ENCODE data around the gene PCDHGC4. TPM values are rescaled to one million over a fixed set of nuclear protein-coding genes. Genes with fewer than 3 reads are reported as not detected.

The PCDHGC4 gene
- 0.19 TPM for polyA plus RNA-seq (2013, experiment 1 of 2)
- polyA plus RNA-seq (2013, experiment 2 of 2), result 0.15 TPM

DNA sequence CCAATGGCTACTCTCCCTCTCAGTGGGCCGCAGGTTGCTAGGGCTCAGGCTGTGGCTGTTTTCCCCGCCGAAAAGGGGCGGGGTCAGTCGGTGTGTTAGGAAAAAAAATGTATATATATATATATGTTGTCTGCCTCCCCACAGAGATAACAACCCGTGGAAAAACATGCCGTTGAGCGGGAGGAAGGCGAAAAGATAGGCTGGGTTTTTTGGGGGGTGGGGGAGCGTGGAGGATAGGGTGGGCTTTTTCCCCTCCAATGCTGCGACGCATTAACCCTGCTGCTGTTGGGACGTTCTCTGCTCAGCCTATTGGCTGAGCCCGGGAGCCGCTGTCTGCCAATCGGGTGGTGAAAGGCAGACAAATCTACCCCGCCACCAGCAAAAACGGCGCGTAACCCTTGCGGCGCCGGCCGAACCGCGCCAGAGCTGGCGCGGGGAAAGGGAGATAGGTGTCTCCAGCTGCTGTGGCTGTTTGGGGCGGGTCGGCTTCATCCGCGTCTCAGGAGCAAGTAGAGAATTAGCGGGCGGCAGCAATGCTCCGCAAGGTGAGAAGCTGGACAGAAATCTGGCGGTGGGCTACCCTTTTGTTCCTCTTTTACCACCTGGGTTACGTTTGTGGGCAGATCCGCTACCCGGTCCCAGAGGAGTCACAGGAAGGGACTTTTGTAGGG, at the start of gene PCDHGC4:
TSS of gene PCDHGC4 (plus strand) at position 390 of the 671 bp plus-strand sequence. CDS start at position 534, 144 bp downstream.
- peaks cover 35% of the 10 kb centered on the region for H3K79me1 ChIP-seq (replicated peaks; ENCODE audit: low read length, poor library complexity, severe bottlenecking)
- 18% methylated on average over 32 of the region's 39 CpGs for WGBS
- peak within 1 kb of the TSS; percentile 10 for H3K27ac ChIP-seq (ENCODE audit: low read length, poor library complexity, severe bottlenecking)
- no peak within 1 kb of the TSS for H2BK120ac ChIP-seq (ENCODE audit: low read depth, low read length)
- no peak within 1 kb of the TSS for H2BK5ac ChIP-seq (ENCODE audit: low read depth, low read length, poor library complexity, severe bottlenecking)
- H2AK5ac ChIP-seq (ENCODE audit: low read length, severe bottlenecking), result no peak within 1 kb of the TSS
- H3K4ac ChIP-seq (ENCODE audit: low read depth in 1 of 2, low read length in 2 of 2), result no peak within 1 kb of the TSS
- no peak within 1 kb of the TSS for H3K23ac ChIP-seq (ENCODE audit: low read length in 2 of 2)
- peak within 1 kb of the TSS; percentile 34 for H3K9ac ChIP-seq (ENCODE audit: low read length)
- no peak within 1 kb of the TSS for H4K91ac ChIP-seq (ENCODE audit: low read length)
- H2BK15ac ChIP-seq (ENCODE audit: low read depth, poor library complexity, severe bottlenecking), result peak within 1 kb of the TSS; percentile 35
- peak within 1 kb of the TSS; percentile 23 for H4K8ac ChIP-seq (ENCODE audit: low read length)
- no peaks in the 10 kb centered on the region for H3K27me3 ChIP-seq (ENCODE audit: control insufficient read depth in 1 of 2, insufficient read depth in 1 of 2, low read length in 2 of 2)
- peaks cover 35 to 47% of the 10 kb centered on the region in 2 experiments for H3K36me3 ChIP-seq (ENCODE audit: control insufficient read depth in 1 of 2, insufficient read depth in 2 of 2, low read depth in 1 of 2, low read length in 2 of 2)
- no peak within 1 kb of the TSS for H2AFZ ChIP-seq (ENCODE audit: low read depth, low read length)
- H3K4me3 ChIP-seq (ENCODE audit: insufficient read depth in 1 of 2, low read depth in 1 of 2, low read length in 2 of 2), result peak within 1 kb of the TSS; percentile 41 to 58
- no peak within 1 kb of the TSS for H3K18ac ChIP-seq (ENCODE audit: low read depth in 1 of 2, low read length in 2 of 2)
- H3K4me1 ChIP-seq (ENCODE audit: control insufficient read depth, insufficient read depth, low read depth, low read length), result peaks cover 24% of the 10 kb centered on the region
- no peaks in the 10 kb centered on the region for H3K9me3 ChIP-seq (ENCODE audit: control insufficient read depth, low read length)
- no peak within 1 kb of the TSS for H3K14ac ChIP-seq (ENCODE audit: low read length in 2 of 2)
- H2BK12ac ChIP-seq (ENCODE audit: low read length in 2 of 2), result no peak within 1 kb of the TSS
- H3K4me2 ChIP-seq (ENCODE audit: low read length, poor library complexity, severe bottlenecking), result peak within 1 kb of the TSS; percentile 71
- peak; percentile 64 for DNase-seq

DNA sequence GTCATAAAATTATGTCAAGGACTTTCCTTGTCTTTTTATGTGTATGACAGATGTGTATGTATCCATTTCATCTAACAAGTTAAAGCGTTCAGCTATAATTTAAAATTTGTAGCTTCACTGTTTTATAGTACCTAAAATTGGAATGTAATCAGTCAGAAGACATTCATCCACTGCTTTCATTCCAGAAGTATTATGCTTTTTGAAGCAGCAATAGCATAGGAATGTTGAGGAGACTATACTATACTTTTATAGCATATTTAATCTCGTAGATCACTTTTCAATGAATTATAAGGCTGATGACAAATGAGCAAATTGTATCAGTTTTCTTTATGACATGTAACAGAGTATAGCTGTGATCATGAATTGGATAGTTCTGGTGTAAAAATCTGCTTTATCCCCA, 47.6 kb upstream of the PCDHGC4 start:
- Histone ChIP-seq H2AFZ (ENCODE audit: low read depth, low read length) (no peak overlapping the region), H2BK120ac (ENCODE audit: low read depth, low read length) (no peak overlapping the region), H3K79me1 (replicated peaks; ENCODE audit: low read length, poor library complexity, severe bottlenecking) (peaks cover 17% of the 10 kb centered on the region), H3K9me3 (ENCODE audit: control insufficient read depth, low read length) (peaks cover 8% of the 10 kb centered on the region), H2BK5ac (ENCODE audit: low read depth, low read length, poor library complexity, severe bottlenecking) (no peak overlapping the region), H3K14ac (ENCODE audit: low read length in 2 of 2) (no peak overlapping the region), H3K4ac (ENCODE audit: low read depth in 1 of 2, low read length in 2 of 2) (no peak overlapping the region), H3K4me2 (ENCODE audit: low read length, poor library complexity, severe bottlenecking) (no peak overlapping the region), H3K27ac (ENCODE audit: low read length, poor library complexity, severe bottlenecking) (no peak overlapping the region), H3K27me3 (ENCODE audit: control insufficient read depth in 1 of 2, insufficient read depth in 1 of 2, low read length in 2 of 2) (no peaks in the 10 kb centered on the region), H4K8ac (ENCODE audit: low read length) (no peak overlapping the region), H2AK5ac (ENCODE audit: low read length, severe bottlenecking) (no peak overlapping the region), H3K9ac (ENCODE audit: low read length) (no peak overlapping the region), H3K23ac (ENCODE audit: low read length in 2 of 2) (no peak overlapping the region), H3K36me3 (ENCODE audit: control insufficient read depth in 1 of 2, insufficient read depth in 2 of 2, low read depth in 1 of 2, low read length in 2 of 2) (peaks cover 7 to 12% of the 10 kb centered on the region in 2 experiments), H2BK15ac (ENCODE audit: low read depth, poor library complexity, severe bottlenecking) (no peak overlapping the region), H3K4me3 (ENCODE audit: insufficient read depth in 1 of 2, low read depth in 1 of 2, low read length in 2 of 2) (no peak overlapping the region), H4K91ac (ENCODE audit: low read length) (no peak overlapping the region), H3K18ac (ENCODE audit: low read depth in 1 of 2, low read length in 2 of 2) (no peak overlapping the region), H3K4me1 (ENCODE audit: control insufficient read depth, insufficient read depth, low read depth, low read length) (peaks cover 5% of the 10 kb centered on the region), H2BK12ac (ENCODE audit: low read length in 2 of 2) (no peak overlapping the region)
- no peak for DNase-seq
- WGBS, result no CpG with 5 or more reads among the region's 2 CpGs

DNA sequence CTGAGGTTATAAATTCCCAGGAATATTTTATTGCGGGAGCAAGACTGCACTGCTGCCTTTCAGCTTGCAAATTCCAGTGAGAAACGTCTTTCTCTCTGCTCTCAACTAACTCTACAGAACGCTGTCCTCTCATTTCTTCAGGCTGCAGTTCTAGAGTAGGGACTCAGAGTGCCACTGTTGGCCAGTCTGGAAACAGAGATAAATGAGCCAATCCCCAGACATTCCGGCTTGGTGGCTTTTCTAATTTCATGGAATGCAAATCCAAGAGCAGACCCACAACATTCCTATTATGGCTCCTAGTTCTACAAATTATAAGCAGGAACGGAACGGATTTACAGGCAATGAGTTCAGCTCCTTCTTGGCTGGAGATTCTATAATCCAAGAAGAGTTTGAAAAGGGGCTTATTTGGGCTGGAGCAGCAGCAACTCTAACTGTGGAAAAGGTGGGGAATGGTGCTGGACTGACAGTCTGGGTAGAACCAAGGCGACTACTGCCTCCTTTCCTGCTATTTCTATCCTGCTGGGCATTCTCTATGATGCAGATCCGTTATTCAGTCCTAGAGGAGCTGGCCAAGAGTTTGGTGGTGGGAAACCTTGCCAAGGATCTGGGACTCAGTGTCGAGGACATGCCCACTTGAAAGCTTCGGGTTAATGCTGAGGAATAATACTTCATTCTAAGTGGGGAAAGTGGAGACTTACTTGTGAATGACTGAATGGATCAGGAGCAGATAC, 45.3 kb upstream of the PCDHGC4 start:
- Histone ChIP-seq H2AFZ (ENCODE audit: low read depth, low read length) (no peak overlapping the region), H3K9me3 (ENCODE audit: control insufficient read depth, low read length) (peaks cover 8% of the 10 kb centered on the region), H3K27me3 (ENCODE audit: control insufficient read depth in 1 of 2, insufficient read depth in 1 of 2, low read length in 2 of 2) (no peaks in the 10 kb centered on the region), H3K36me3 (ENCODE audit: control insufficient read depth in 1 of 2, insufficient read depth in 2 of 2, low read depth in 1 of 2, low read length in 2 of 2) (peaks cover 7 to 9% of the 10 kb centered on the region in 2 experiments), H2BK12ac (ENCODE audit: low read length in 2 of 2) (no peak overlapping the region), H3K4me3 (ENCODE audit: insufficient read depth in 1 of 2, low read depth in 1 of 2, low read length in 2 of 2) (no peak overlapping the region), H3K23ac (ENCODE audit: low read length in 2 of 2) (no peak overlapping the region), H2BK15ac (ENCODE audit: low read depth, poor library complexity, severe bottlenecking) (no peak overlapping the region), H3K4ac (ENCODE audit: low read depth in 1 of 2, low read length in 2 of 2) (no peak overlapping the region), H3K4me2 (ENCODE audit: low read length, poor library complexity, severe bottlenecking) (no peak overlapping the region), H4K8ac (ENCODE audit: low read length) (no peak overlapping the region), H3K79me1 (replicated peaks; ENCODE audit: low read length, poor library complexity, severe bottlenecking) (peaks cover 22% of the 10 kb centered on the region), H2AK5ac (ENCODE audit: low read length, severe bottlenecking) (no peak overlapping the region), H3K9ac (ENCODE audit: low read length) (no peak overlapping the region), H3K18ac (ENCODE audit: low read depth in 1 of 2, low read length in 2 of 2) (no peak overlapping the region), H3K27ac (ENCODE audit: low read length, poor library complexity, severe bottlenecking) (peak overlapping the region; percentile 24), H3K14ac (ENCODE audit: low read length in 2 of 2) (no peak overlapping the region), H2BK5ac (ENCODE audit: low read depth, low read length, poor library complexity, severe bottlenecking) (no peak overlapping the region), H4K91ac (ENCODE audit: low read length) (no peak overlapping the region), H2BK120ac (ENCODE audit: low read depth, low read length) (no peak overlapping the region), H3K4me1 (ENCODE audit: control insufficient read depth, insufficient read depth, low read depth, low read length) (peaks cover 5% of the 10 kb centered on the region)
- DNase-seq, result no peak
- 88% methylated on average over 10 of the region's 10 CpGs for WGBS

DNA sequence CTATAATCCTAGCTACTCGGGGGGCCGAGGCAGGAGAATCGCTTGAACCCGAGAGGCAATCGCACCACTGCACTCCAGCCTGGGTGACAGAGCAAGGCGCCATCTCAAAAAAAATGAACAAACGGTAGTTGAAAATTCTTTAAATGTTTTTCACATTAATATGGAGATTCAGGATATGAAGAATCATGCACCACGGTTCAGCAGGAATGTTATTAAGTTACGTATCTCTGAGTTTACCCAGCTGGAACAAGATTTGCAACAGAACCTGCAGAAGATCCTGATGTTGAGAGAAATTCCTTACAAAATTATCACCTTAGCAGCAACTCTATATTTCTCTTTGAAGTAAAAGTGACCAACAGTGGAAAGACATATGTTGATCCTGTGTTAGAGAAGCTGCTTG, 44.5 kb upstream of the PCDHGC4 start:
- Histone ChIP-seq H2AFZ (ENCODE audit: low read depth, low read length) (no peak overlapping the region), H2BK12ac (ENCODE audit: low read length in 2 of 2) (no peak overlapping the region), H2AK5ac (ENCODE audit: low read length, severe bottlenecking) (no peak overlapping the region), H3K36me3 (ENCODE audit: control insufficient read depth in 1 of 2, insufficient read depth in 2 of 2, low read depth in 1 of 2, low read length in 2 of 2) (peaks cover 7 to 9% of the 10 kb centered on the region in 2 experiments), H3K23ac (ENCODE audit: low read length in 2 of 2) (no peak overlapping the region), H3K27me3 (ENCODE audit: control insufficient read depth in 1 of 2, insufficient read depth in 1 of 2, low read length in 2 of 2) (no peaks in the 10 kb centered on the region), H3K4ac (ENCODE audit: low read depth in 1 of 2, low read length in 2 of 2) (no peak overlapping the region), H3K4me3 (ENCODE audit: insufficient read depth in 1 of 2, low read depth in 1 of 2, low read length in 2 of 2) (no peak overlapping the region), H3K79me1 (replicated peaks; ENCODE audit: low read length, poor library complexity, severe bottlenecking) (peaks cover 25% of the 10 kb centered on the region), H2BK15ac (ENCODE audit: low read depth, poor library complexity, severe bottlenecking) (no peak overlapping the region), H3K27ac (ENCODE audit: low read length, poor library complexity, severe bottlenecking) (peak overlapping the region; percentile 24), H3K9ac (ENCODE audit: low read length) (no peak overlapping the region), H3K14ac (ENCODE audit: low read length in 2 of 2) (no peak overlapping the region), H3K4me1 (ENCODE audit: control insufficient read depth, insufficient read depth, low read depth, low read length) (peaks cover 5% of the 10 kb centered on the region), H3K4me2 (ENCODE audit: low read length, poor library complexity, severe bottlenecking) (no peak overlapping the region), H3K18ac (ENCODE audit: low read depth in 1 of 2, low read length in 2 of 2) (no peak overlapping the region), H3K9me3 (ENCODE audit: control insufficient read depth, low read length) (peaks cover 10% of the 10 kb centered on the region), H2BK120ac (ENCODE audit: low read depth, low read length) (no peak overlapping the region), H4K91ac (ENCODE audit: low read length) (no peak overlapping the region), H4K8ac (ENCODE audit: low read length) (no peak overlapping the region), H2BK5ac (ENCODE audit: low read depth, low read length, poor library complexity, severe bottlenecking) (no peak overlapping the region)
- no peak for DNase-seq
- WGBS, result 97% methylated on average over 9 of the region's 9 CpGs
